LNCAP (cell line): ENCODE results near the gene TCFL5.

Experiments used
- TF ChIP-seq, protein P1 (sequence below): fragments of 450-650 bp; IDR thresholded peaks from 2 replicates; pipeline ENCODE4 v1.5.1; 2017; ENCODE audit warnings: mild to moderate bottlenecking

TCFL5 gene

DNA sequence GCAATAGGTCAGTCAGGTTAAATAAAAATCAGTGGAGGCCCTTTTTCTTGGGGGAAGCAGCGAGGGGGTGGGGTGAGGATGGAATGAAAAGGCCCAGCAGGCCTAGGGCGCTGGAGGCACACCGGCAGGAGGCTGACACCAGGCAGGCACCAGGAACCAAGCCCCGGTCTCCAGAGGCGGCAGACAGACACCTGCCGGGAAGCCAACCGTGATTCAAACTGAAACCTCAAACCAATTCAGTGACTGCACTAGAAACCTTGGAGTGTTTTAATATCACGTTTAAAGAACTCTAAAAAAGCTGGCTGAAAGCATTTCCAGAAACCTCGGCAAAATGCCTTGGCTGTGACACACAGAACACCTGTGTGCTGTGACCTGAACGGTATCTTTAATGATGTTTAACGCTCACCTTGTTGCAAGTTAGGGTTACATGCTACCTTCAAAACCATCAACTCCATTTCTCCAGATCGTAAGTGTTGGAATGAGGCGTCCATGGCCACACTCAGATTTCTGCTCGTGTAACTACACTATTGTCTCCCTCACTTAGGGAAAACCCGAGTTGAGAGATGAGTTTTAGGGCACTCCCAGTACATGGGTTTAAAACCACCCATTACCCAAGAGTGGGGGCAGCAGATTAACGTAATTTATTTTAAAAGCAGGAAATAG lies 37.5 kb upstream of the TCFL5 start:
- TF ChIP-seq, protein P1, sequence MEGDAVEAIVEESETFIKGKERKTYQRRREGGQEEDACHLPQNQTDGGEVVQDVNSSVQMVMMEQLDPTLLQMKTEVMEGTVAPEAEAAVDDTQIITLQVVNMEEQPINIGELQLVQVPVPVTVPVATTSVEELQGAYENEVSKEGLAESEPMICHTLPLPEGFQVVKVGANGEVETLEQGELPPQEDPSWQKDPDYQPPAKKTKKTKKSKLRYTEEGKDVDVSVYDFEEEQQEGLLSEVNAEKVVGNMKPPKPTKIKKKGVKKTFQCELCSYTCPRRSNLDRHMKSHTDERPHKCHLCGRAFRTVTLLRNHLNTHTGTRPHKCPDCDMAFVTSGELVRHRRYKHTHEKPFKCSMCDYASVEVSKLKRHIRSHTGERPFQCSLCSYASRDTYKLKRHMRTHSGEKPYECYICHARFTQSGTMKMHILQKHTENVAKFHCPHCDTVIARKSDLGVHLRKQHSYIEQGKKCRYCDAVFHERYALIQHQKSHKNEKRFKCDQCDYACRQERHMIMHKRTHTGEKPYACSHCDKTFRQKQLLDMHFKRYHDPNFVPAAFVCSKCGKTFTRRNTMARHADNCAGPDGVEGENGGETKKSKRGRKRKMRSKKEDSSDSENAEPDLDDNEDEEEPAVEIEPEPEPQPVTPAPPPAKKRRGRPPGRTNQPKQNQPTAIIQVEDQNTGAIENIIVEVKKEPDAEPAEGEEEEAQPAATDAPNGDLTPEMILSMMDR, result no peak

DNA sequence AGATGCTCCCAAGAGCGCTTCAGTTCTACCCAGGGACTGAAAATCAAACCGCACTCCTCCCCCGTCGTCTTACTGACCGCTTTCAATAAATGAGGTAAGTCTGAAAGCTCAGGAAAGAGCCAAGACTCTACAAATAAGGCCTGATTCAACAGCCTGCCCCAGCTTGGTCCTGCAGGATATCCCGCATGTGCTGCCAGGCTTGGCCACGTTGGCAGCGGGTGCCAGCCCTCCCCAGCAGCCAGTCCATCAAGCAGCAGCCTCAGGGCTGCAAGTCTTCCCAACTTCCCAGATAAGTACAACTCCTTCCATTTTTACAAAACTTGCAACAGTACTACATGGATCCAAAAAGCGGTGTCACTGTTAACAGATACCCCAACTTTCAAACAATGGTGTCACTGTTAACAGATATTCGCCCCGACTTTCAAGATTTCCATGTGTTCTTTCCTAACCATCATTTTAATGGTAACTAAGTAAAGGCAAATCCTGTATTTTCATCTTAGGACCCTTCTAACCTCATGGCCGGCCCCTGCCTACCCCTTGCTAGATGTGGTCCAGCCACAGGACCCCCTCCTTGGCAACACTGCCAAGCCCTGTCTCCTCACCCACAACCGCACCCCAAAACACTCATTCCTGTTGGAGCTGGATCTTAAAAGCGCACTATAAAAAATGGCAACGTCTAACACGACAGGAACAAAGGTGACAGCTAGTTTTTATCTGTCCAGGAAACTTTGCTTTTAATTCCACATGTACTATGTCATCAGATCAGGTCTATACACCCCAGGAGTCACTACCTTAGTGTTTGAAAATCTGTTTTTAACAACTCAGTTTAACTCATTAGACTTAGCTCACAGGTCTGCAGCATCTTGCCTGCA lies 36.7 kb upstream of the TCFL5 start:
- TF ChIP-seq, protein P1, result no peak

DNA sequence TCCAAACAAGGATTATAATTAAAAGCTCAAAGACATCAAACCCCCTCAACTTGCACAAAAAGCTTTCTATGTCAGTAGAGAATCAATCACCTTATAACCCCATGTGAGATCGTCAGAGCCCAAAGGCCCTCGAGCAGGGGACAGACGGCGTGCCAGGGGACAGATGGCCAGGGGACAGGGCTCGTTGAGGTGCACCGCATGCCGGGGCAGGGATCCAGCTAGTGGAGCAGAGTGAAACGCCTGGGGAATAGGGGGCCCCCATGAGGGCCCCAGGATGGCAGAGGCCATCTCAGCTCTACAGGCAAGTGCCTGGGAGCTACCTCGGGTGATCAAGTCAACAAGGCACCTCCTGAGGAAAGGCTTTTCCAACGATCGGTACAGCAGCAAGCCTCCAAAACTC lies 36.0 kb upstream of the TCFL5 start:
- TF ChIP-seq, protein P1, result no peak

DNA sequence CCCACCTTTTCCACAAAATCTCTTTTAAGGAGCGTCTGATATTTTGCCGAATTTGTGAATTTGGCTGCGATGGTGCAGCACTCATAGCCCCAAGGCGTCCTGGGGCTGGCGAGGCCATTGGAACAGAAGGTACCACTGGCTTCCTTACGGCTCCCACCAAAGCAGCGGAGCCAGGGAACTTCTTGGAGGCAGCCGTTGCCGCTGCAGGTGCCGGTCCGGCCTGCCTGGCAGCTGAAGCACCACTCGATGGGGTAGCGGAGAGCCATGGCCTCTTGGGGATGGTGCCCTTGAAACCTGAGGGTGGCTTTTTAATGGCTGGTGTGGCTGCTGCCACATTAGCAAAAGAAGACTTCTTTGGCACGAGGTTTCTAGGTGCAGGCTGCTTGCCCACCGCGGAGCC lies 34.9 kb upstream of the TCFL5 start:
- TF ChIP-seq, protein P1, result no peak

DNA sequence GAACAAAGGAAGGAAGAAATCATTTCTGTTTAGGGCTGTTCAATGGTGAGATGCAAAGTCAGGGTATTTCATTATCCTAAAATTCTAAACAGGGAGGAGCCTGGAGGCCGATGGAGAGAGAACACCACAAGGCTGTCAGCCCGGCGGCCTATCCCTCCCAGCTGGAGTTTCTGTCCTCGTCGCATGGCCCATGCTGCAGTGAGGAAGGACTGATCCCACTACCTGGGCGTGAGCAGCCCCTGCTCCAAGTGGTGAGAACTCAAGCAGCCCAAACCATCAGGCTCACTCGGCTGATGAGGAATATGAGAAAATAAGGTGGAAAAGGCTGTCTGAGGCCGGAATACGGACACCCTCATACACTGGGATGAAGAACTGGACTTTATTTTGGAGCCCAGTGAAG lies 33.9 kb upstream of the TCFL5 start:
- TF ChIP-seq, protein P1, result no peak

DNA sequence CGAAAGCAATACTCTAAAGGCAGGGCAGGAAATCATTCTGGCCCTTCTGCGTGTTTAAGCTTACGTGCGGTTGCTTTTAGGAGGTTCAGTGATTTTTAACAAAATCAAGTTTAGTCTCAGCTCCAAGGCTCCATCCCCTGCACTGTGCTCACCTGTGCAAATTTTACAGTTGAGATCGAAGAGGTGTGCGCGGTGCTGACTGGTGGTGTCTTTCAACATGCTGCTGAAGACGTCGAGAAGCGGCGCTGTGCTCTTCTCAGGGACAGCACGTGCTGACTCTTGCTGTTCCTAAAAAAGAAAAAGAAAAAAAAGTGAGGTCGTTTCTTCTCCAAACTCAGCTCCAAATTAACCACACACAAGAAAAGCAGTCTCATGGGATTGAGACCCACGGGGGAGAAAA lies 32.6 kb upstream of the TCFL5 start:
- TF ChIP-seq, protein P1, result no peak

DNA sequence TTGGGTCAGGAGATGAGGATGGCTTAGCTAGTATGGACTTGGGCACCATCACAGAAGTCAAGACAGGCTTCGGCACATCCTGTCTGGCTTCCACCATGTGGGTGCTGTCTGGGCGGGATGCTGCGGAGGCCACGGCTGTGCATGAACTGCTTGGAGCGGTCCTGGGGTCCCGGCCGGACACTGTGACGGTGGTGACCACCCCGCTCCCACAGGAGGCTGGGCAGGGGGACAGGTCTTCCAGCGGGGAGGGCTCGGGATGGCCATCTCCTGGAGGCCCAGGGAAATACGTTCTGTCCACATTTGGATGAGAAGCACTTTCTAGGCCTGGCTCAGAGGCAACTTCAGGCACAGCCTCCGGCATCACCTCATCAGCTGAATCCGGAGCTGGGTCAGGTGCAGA lies 32.1 kb upstream of the TCFL5 start:
- TF ChIP-seq, protein P1, result no peak
